OCI-LY7 (cell line): ENCODE results near the gene PTTG2. TPM values are rescaled to one million over a fixed set of nuclear protein-coding genes. Genes with fewer than 3 reads are reported as not detected.
"Not testable (repeated sequence)": the region's sequence is repeated elsewhere in the genome, so short reads cannot be mapped to it uniquely, and the experiment has no call there.

Experiments used
- BruUV-seq: library from RNA; stranded (reverse); fragments of 400-500 nt; replicated peaks from 2 replicates; lab custom pipeline; 2021; lab: Mats Ljungman, UMichigan
- CTCF ChIA-PET: fragments of 300-600 bp; sonication (Branson Sonifier 250); formaldehyde crosslinking; loops from one replicate; lab custom pipeline; 2022; ENCODE audit warnings: antibody characterized with exemption; ENCODE audit not compliant: unreplicated experiment; lab: Charles Lee
- POLR2A ChIA-PET: fragments of 300-600 bp; sonication (Branson Sonifier 250); formaldehyde crosslinking; loops from one replicate; lab custom pipeline; 2022; ENCODE audit warnings: antibody characterized with exemption; lab: Charles Lee
- DNase-seq: peaks from one replicate; pipeline ENCODE4 v3.0.0-alpha.2; 2015; ENCODE audit warnings: low spot score
- H2AFZ ChIP-seq: fragments of 200-600 bp; sonication (generic), shearing (Covaris generic); 2 replicates; pipeline ENCODE4 v1.6.1; 2014; ENCODE audit warnings: mild to moderate bottlenecking, antibody characterized with exemption, low read length, moderate library complexity
- H3K27ac ChIP-seq: fragments of 200-600 bp; sonication (generic); 2 replicates; pipeline ENCODE4 v1.5.1; 2014; ENCODE audit warnings: mixed run types, low read depth, mild to moderate bottlenecking, moderate library complexity, low read length, inconsistent platforms; ENCODE audit not compliant: poor library complexity, severe bottlenecking
- H3K36me3 ChIP-seq: fragments of 200-600 bp; sonication (generic); 2 replicates; pipeline ENCODE4 v1.6.1; 2014; ENCODE audit warnings: mild to moderate bottlenecking, antibody characterized with exemption, low read length, moderate library complexity, mixed read lengths; ENCODE audit not compliant: insufficient read depth
- H3K4me1 ChIP-seq: fragments of 200-600 bp; sonication (generic); 2 replicates; pipeline ENCODE4 v1.5.1; 2014; ENCODE audit warnings: mild to moderate bottlenecking, low read length; ENCODE audit not compliant: insufficient read depth, poor library complexity, severe bottlenecking
- H3K4me2 ChIP-seq: fragments of 200-600 bp; sonication (generic); 2 replicates; pipeline ENCODE4 v1.6.1; 2014; ENCODE audit warnings: mild to moderate bottlenecking, low read length
- H3K4me3 ChIP-seq: fragments of 200-600 bp; sonication (generic); 2 replicates; pipeline ENCODE4 v1.5.1; 2014; ENCODE audit warnings: mild to moderate bottlenecking, low read depth, low read length; ENCODE audit not compliant: poor library complexity, severe bottlenecking
- H3K79me2 ChIP-seq: fragments of 200-600 bp; sonication (generic); 2 replicates; pipeline ENCODE4 v1.6.1; 2016; ENCODE audit warnings: low read depth, mild to moderate bottlenecking, low read length, moderate library complexity, mixed read lengths; ENCODE audit not compliant: insufficient read depth
- H3K9me2 ChIP-seq: fragments of 200-600 bp; sonication (generic); 2 replicates; pipeline ENCODE4 v1.6.1; 2016; ENCODE audit warnings: mild to moderate bottlenecking, low read length, mixed read lengths; ENCODE audit not compliant: insufficient read depth
- H3K9me3 ChIP-seq: fragments of 200-600 bp; sonication (generic); 2 replicates; pipeline ENCODE4 v1.6.1; 2014; ENCODE audit warnings: mild to moderate bottlenecking, mixed run types, low read length, mixed read lengths
- H4K20me1 ChIP-seq: fragments of 200-600 bp; sonication (generic); 2 replicates; pipeline ENCODE4 v1.6.1; 2014; ENCODE audit warnings: mild to moderate bottlenecking, antibody characterized with exemption, low read length, moderate library complexity, mixed read lengths; ENCODE audit not compliant: insufficient read depth
- EZH2phosphoT487 ChIP-seq: fragments of 200-600 bp; sonication (generic); IDR thresholded peaks from 2 replicates; pipeline ENCODE4 v1.6.1; 2018; ENCODE audit warnings: low read depth, borderline replicate concordance, mild to moderate bottlenecking, mixed run types, antibody characterized with exemption, low read length, moderate library complexity, mixed read lengths
- intact Hi-C: fragments of 100-400 bp; cut with micrococcal nuclease; formaldehyde crosslinking; loops from one replicate; pipeline ENCODE4 v1.10.0; 2022; ENCODE audit not compliant: unreplicated experiment
- total RNA-seq, 2 experiments: library from RNA; depleted of rRNA in 1 of 2; stranded (reverse); fragments of >200 nt in 1 of 2; shearing (Covaris generic) in 1 of 2; gene quantifications; 2 replicates each; pipeline ENCODE4 v1.2.3, GENCODE V29; 2014 to 2022
- TF ChIP-seq, protein P1 (sequence below): fragments of 200-600 bp; sonication (generic); conservative IDR thresholded peaks from 2 replicates; pipeline ENCODE4 v1.5.1; 2014; ENCODE audit warnings: mild to moderate bottlenecking, antibody characterized with exemption, low read length, moderate library complexity, mixed read lengths

The PTTG2 gene
- total RNA-seq, 2 experiments from 2014 or later, result 1.0 to 2.0 TPM

DNA sequence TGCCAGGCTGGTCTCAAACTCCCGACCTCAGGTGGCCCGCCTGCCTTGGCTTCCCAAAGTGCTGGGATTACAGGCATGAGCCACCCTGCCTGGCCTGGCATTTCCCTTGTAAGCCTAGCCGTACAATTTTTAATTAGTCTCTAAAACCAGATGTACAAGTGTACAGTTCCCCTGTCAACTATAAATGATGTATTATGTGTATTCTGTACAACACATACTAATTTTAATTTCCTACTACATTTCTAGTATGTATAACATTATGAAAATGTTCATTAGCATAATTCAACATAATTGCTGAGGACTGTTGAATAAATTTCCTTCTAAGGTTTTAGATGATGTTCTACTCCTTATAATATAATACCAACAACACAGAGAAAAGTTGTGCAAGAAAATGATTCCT lies 41.5 kb upstream of the PTTG2 start:
- TF ChIP-seq EZH2phosphoT487, result no peak
- TF ChIP-seq, protein P1, sequence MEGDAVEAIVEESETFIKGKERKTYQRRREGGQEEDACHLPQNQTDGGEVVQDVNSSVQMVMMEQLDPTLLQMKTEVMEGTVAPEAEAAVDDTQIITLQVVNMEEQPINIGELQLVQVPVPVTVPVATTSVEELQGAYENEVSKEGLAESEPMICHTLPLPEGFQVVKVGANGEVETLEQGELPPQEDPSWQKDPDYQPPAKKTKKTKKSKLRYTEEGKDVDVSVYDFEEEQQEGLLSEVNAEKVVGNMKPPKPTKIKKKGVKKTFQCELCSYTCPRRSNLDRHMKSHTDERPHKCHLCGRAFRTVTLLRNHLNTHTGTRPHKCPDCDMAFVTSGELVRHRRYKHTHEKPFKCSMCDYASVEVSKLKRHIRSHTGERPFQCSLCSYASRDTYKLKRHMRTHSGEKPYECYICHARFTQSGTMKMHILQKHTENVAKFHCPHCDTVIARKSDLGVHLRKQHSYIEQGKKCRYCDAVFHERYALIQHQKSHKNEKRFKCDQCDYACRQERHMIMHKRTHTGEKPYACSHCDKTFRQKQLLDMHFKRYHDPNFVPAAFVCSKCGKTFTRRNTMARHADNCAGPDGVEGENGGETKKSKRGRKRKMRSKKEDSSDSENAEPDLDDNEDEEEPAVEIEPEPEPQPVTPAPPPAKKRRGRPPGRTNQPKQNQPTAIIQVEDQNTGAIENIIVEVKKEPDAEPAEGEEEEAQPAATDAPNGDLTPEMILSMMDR, result no peak
- no TSS peak for BruUV-seq
- H3K9me2 ChIP-seq, result no peaks in the 10 kb centered on the region
- H3K36me3 ChIP-seq, result peaks cover 7% of the 10 kb centered on the region; the same call in 1 of the 2 replicates
- no peaks in the 10 kb centered on the region for H3K79me2 ChIP-seq
- ChIA-PET POLR2A (interaction anchor here (1.1 kb wide), 1 partner anchor 35 kb away, joined by 4 read pairs; no protein-coding TSS in a partner anchor), CTCF (no interaction called here)
- no peaks in the 10 kb centered on the region for H3K4me1 ChIP-seq
- H3K9me3 ChIP-seq, result no peaks in the 10 kb centered on the region
- DNase-seq, result no peak
- no peak overlapping the region for H2AFZ ChIP-seq
- H3K27ac ChIP-seq, result no peak overlapping the region
- H4K20me1 ChIP-seq, result no peaks in the 10 kb centered on the region
- no peak overlapping the region for H3K4me2 ChIP-seq
- H3K4me3 ChIP-seq, result no peak overlapping the region
- intact Hi-C loops, result no loop called here

GRCh38 chr4:37922328-37922727 lies 37.9 kb upstream of the PTTG2 start:
- POLR2A ChIA-PET, result interaction anchor here (0.6 kb wide), 1 partner anchor 62 kb away, joined by 3 read pairs; no protein-coding TSS in a partner anchor
- CTCF ChIA-PET, result interaction anchor here (0.6 kb wide), 1 partner anchor 27 kb away, joined by 3 read pairs; no protein-coding TSS in a partner anchor
- intact Hi-C loops, result no loop called here
- H3K79me2 ChIP-seq, result no peaks in the 10 kb centered on the region
- H4K20me1 ChIP-seq, result no peaks in the 10 kb centered on the region
- no peaks in the 10 kb centered on the region for H3K36me3 ChIP-seq
- H3K4me2 ChIP-seq, result no peak overlapping the region
- no peak for DNase-seq
- no peaks in the 10 kb centered on the region for H3K9me2 ChIP-seq
- no peak overlapping the region for H3K4me3 ChIP-seq
- no peaks in the 10 kb centered on the region for H3K4me1 ChIP-seq
- no peaks in the 10 kb centered on the region for H3K9me3 ChIP-seq
- H2AFZ ChIP-seq, result no peak overlapping the region
- no peak for TF ChIP-seq EZH2phosphoT487
- TF ChIP-seq, protein P1, result no peak
- no TSS peak for BruUV-seq
- H3K27ac ChIP-seq, result no peak overlapping the region

GRCh38 chr4:37923089-37923488 lies 37.1 kb upstream of the PTTG2 start:
- H3K79me2 ChIP-seq, DNase-seq, intact Hi-C loops, H2AFZ ChIP-seq, H3K27ac ChIP-seq, H3K4me2 ChIP-seq, H3K4me3 ChIP-seq, H3K9me3 ChIP-seq, CTCF ChIA-PET, H4K20me1 ChIP-seq, BruUV-seq, H3K36me3 ChIP-seq, POLR2A ChIA-PET, H3K4me1 ChIP-seq, H3K9me2 ChIP-seq: not testable (repeated sequence)
